Spleen (tissue), 7 donors: ENCODE results near the gene PARN.

Source experiments
- CTCF ChIP-seq, 11 experiments: fragments of 200-600 bp in 7 of 11; fragments of 450-650 bp in 4 of 11; sonication (generic) in 4 of 11; IDR thresholded peaks in 8 of 11; conservative IDR thresholded peaks in 3 of 11; 1 replicate in 7 of 11; 2 replicates in 4 of 11; pipeline versions ENCODE4 v1.4.0 to v1.8.0; 2016 to 2021; ENCODE audit warnings: antibody characterized with exemption in 11 of 11, inconsistent platforms in 4 of 11, mild to moderate bottlenecking in 1 of 11
- POLR2AphosphoS5 ChIP-seq, 3 donors: sonication (generic); formaldehyde crosslinking; IDR thresholded peaks; one replicate each; pipeline ENCODE4 v1.5.1; 2017; ENCODE audit warnings: antibody characterized with exemption in 3 of 3
- donor health status: DM: no; HTN: no; CAD: no; lungs with moderate emphysema.
- donor health status: DM: no; HTN: no; CAD: no.
- donor health status: DM: no; HTN: no; CAD: no.

GRCh38 chr16:14485811-14486519, 144.1 kb downstream of the PARN start:
- TF ChIP-seq CTCF (IDR thresholded peaks at IDR 0.05 in 8 of 11, conservative IDR thresholded peaks at IDR 0.05 in 3 of 11) (no peak), POLR2AphosphoS5 (IDR thresholded peaks at IDR 0.05) (no peak)
